Measurements from ENCODE around the gene NTF3.
"Not testable (repeated sequence)": the region's sequence is repeated elsewhere in the genome, so short reads cannot be mapped to it uniquely, and the experiment has no call there.

NTF3 gene

GRCh38 chr12:5513406-5513805, 81.5 kb downstream of the NTF3 start:
- no peak for DNase-seq (ENCODE audit: low read depth)

DNA sequence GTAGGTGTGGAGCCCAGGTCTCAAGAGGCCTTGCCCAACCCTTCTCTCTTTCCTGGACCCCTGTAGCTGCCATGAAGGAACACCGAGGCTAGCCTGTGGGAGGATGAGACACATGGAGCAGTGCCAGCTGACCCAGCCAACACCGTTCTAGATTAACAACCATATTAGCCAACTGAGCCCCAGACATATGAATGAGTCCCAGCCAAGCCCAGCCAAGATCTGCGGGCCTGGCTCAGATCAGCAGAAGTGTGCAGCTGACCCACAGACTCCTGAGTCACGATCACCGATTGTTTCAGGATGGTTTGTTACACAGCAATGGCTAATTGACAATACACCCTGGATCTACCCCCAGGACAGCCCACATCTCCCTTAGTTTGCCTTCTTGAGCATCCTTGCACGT, 82.1 kb downstream of the NTF3 start:
- no peak for DNase-seq (ENCODE audit: low read depth)

DNA sequence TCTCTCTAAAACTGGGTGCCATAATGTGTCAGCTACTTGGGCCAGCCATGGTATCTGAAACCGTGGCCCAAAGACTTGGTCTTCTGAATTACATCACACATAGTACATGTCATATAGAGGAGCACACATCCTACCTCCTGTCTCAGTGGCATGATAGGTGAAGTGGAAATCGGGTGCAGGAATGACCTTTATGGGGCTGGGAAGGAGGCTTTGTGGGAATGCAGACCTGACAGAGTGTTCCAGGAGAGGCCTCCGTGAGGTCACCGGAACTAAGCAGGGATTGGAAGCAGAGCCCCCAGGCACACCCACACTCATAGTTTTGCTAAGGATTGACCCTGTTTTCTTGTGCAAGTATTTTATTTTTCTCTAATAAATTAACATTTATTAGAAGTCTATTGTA, 82.6 kb downstream of the NTF3 start:
- DNase-seq (ENCODE audit: low read depth) = no peak

DNA sequence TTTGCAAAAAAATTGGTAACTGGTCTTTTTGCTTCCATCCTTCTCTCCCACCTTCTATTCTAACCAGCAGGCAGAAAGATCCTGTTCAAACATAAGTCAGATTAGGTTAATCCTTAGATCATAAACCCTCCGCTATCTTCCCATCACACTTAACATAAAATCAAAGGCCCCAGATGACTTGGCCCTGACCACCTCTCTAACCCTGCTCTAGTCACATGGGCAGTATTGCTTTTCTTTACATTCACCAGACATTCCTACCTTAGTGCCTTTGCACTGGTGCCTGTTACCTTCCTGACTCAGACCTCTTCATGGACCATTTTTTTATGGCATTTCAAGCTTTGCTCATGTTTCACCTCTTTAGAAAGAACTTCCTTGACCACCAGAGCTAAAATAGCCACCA, 83.5 kb downstream of the NTF3 start:
- DNase-seq (ENCODE audit: low read depth) = no peak

DNA sequence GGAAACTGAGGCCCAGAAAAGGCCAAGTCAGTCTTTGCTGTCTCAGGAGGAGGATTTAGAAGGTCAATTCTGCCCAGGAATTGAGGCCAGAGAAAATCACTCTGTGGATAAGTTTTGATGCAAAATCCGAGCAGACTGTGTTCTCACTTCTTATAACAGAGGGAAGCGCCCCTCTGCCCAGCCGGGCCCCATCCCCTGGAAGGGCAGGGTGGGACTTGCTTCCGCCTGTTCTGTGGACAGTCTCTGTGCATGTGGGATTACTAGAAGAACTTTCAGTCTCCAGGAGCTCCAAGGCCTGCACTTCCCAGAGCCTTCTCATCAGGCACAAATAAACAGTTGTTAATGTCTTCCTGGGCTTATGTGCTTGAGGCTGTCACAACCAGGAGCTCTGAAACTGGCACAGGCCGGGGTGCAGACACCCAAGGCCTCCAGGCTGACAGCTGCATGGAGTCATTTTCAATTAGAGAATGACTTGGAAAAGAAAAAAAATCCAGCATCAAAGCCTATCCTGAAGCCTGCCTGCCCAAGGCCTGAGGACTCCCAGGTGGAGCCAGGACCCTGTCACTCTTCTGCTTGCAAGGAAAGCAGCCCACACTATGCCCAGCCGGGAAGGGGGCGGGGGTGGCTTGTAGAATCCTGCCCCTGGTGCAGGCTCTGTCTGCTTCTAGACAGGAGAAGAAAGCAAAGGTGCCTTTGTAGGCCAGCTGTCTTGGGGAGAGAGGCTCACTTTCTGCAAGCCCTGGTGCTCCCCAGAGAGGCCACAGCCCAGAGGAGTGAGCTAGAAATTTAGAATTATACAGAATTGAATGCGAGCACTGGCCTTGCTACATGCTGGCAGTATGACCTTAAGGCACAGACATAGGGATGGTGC, 84.7 kb downstream of the NTF3 start:
- no peak for DNase-seq (ENCODE audit: low read depth)

GRCh38 chr12:5518584-5519365, 86.9 kb downstream of the NTF3 start:
- no peak for DNase-seq (ENCODE audit: low read depth)

GRCh38 chr12:5520037-5520436, 88.1 kb downstream of the NTF3 start:
- no peak for DNase-seq (ENCODE audit: low read depth)

DNA sequence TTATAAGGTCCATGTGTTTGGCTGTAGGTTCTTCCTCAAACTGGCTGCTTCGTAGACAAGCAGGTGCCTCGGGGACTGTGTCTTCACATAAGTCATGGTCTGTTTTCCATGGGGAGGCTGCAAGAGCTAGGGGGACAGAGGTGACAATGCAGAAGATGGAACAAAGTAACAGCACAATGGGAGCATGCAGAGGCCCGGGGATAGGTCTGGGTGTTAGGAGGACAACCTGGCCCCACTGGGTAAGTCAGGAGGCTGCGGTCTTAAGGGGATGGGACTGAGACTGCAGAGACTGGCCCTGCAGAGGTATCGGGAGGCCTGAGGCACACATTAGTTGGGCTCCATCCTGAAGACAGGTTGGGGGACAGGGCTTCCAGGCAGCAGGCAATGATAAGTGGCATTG, 88.9 kb downstream of the NTF3 start:
- no peak for DNase-seq (ENCODE audit: low read depth)

- no peak for DNase-seq (ENCODE audit: low read depth)
These were observed 89.8 kb downstream of the NTF3 start for GRCh38 chr12:5521456-5522325.

- no peak for DNase-seq (ENCODE audit: low read depth)
These were observed 90.8 kb downstream of the NTF3 start for GRCh38 chr12:5522432-5523335.

GRCh38 chr12:5523396-5524115, 91.6 kb downstream of the NTF3 start:
- no peak for DNase-seq (ENCODE audit: low read depth)

- DNase-seq (ENCODE audit: low read depth) = no peak
These were observed 92.3 kb downstream of the NTF3 start for GRCh38 chr12:5524116-5524768.

DNA sequence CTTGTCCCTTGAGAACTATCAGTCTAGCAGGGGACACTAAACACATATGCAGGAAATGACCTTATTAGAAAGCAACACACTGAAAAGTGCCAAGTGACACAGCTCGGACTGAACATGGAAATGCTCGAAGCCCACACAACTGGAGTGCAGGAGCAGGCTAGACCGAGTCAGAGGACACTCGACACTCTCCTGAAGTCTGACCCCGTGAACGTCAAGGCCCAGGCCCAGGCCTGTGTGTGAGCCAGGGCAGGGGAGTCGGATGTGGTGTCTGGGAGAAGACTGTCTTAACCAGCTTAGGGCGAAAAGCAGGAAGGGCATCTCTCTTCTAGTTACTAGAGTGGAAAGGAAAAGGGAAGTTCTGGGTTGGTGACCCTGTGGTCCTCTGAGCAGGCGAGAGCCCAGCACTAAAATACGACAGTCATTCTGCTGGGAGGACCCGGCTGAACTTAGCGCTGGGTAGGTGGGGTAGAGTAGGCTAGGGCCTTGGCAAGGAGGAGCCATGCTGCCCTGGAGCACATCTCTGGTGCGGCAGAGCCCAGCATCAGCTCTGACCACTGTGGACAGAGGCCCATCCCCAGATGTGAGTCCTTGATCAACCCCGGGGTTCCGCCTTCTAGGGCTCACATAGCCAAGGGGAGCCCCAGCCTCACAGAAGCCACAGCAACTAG, 93.0 kb downstream of the NTF3 start:
- no peak for DNase-seq (ENCODE audit: low read depth)

DNA sequence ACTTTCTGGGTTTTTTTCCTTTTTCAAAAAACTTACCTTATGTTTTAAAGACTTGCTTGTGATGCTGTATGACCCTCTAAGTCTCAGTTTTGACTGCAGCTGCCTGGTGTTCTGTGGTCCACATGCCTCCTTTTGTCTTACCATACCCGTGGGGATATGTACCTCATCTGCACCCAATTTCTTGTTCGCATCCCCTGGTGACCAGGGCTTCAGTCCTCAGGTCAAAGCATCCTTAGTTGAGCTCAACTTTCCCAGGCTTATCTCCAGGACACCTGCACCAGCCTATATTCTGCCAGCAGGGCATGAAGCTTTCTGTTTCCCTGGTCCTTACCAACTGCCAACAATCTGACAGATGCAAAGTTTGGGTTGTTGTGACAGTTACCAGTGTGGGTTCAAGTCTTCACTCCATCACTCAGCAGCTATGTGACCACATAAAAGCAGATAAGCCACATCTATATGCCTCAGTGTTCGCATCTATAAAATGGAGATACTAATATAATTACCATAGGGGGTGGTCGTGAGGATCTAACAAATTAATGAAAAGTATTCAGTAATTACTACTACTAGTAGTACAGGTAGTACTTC, 94.0 kb downstream of the NTF3 start:
- DNase-seq (ENCODE audit: low read depth) = no peak

DNA sequence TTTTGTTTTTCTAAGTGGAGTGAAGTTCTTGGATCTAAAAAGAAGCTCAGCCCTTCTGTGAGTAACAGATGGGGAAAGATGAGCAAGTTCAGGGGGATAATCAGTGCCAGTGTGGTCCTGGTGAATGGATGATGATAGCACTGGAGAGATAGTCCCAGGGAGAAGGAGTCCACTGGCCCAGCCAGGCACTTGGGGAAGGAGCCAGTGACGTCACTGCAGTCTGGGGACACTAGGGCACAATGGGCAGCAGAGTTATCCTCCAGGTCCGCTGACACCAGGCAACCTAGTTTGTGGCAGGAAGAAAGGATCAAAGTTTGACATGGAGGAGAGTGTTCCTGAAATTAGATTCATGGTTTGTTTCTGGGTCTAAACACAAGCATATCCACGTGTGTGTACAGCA, 101.5 kb downstream of the NTF3 start:
- no peak for DNase-seq (ENCODE audit: low read depth)

GRCh38 chr12:5534426-5535199, 102.7 kb downstream of the NTF3 start:
- no peak for DNase-seq (ENCODE audit: low read depth)

- no peak for DNase-seq (ENCODE audit: low read depth)
These were observed 103.6 kb downstream of the NTF3 start for GRCh38 chr12:5535541-5535940.

DNA sequence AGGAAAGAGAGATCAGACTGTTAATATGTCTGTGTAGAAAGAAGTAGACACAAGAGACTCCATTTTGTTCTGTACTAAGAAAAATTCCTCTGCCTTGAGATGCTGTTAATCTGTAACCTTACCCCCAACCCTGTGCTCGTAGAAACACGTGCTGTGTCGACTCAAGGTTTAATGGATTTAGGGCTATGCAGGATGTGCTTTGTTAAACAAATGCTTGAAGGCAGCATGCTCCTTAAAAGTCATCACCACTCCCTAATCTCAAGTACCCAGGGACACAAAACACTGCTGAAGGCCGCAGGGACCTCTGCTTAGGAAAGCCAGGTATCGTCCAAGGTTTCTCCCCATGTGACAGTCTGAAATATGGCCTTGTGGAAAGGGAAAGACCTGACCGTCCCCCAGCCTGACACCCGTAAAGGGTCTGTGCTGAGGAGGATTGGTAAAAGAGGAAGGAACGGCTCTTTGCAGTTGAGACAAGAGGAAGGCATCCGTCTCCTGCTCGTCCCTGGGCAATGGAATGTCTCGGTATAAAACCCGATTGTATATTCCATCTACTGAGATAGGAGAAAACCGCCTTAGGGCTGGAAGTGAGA, 105.2 kb downstream of the NTF3 start:
- not testable (repeated sequence) for DNase-seq (ENCODE audit: low read depth)

Data from activated T-cell treated with anti-CD3 and anti-CD28 coated beads for 1 hour (primary cell).